Measurements from ENCODE around the gene STAC. TPM values are rescaled to one million over a fixed set of nuclear protein-coding genes. Genes with fewer than 3 reads are reported as not detected.

STAC gene
- total and polyA plus RNA-seq, 10 of the 15 experiments (the other 5 are each of a cell fraction or from before 2014, with no cell fraction given): 0.07 TPM; not detected in 9

DNA sequence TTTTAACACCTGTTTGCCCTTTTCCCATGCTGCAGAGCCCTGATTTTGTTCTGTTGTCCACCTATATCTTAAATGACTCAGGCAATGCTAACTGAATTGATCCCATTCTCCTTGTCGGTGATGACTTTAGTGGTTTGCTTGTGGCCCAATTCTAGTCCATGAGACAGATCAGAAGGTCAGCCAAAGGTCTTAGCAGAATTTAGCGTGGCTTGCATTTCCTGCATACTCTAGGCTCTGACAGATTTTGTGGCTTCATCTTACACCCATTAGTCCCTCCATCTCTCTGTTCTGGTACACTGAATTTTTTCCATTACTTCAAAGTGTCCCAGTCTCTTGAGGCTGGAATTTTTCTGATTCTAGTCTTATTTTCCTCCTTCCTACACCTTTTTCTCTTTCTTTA lies 161.9 kb downstream of the STAC start:
- in situ Hi-C loops (cut with MboI): no loop called here
- ATAC-seq (no peak), DNase-seq (ENCODE audit: low read depth, low spot score) (no peak), FAIRE-seq (no peak)
- no peak overlapping the region for H3K4me2 ChIP-seq (ENCODE audit: control insufficient read depth, insufficient read depth)
- no peak overlapping the region for H3K27ac ChIP-seq (ENCODE audit: control insufficient read depth, insufficient read depth)
- no peaks in the 10 kb centered on the region for H3K4me1 ChIP-seq (ENCODE audit: control insufficient read depth, insufficient read depth, low read length)
- 3% methylated on average over 2 of the region's 2 CpGs for WGBS (ENCODE audit: insufficient coverage, insufficient replicate concordance, low lambda C conversion rate, missing lambda C conversion rate)
- no peaks in the 10 kb centered on the region for H3K79me2 ChIP-seq (ENCODE audit: control insufficient read depth, insufficient read depth, low read length)
- no peak for TF ChIP-seq CHD2 (IDR thresholded peaks at IDR 0.05; ENCODE audit: borderline replicate concordance, low read depth, low read length)
- no peak for TF ChIP-seq ZNF622 (IDR thresholded peaks at IDR 0.05)
- TF ChIP-seq, protein P1, sequence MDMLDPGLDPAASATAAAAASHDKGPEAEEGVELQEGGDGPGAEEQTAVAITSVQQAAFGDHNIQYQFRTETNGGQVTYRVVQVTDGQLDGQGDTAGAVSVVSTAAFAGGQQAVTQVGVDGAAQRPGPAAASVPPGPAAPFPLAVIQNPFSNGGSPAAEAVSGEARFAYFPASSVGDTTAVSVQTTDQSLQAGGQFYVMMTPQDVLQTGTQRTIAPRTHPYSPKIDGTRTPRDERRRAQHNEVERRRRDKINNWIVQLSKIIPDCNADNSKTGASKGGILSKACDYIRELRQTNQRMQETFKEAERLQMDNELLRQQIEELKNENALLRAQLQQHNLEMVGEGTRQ (IDR thresholded peaks at IDR 0.05; ENCODE audit: borderline replicate concordance, low read depth, low read length): no peak
- TF ChIP-seq STAT3 (IDR thresholded peaks at IDR 0.05; ENCODE audit: low read depth, low read length): no peak
- TF ChIP-seq RFX5 (IDR thresholded peaks at IDR 0.05; ENCODE audit: low read depth, low read length): no peak
- TF ChIP-seq KAT2A (conservative IDR thresholded peaks at IDR 0.05; ENCODE audit: control insufficient read depth, low read depth, low read length): no peak
- no peak for TF ChIP-seq CREM (IDR thresholded peaks at IDR 0.05; ENCODE audit: low read depth)
- no peak for TF ChIP-seq ZNF217 (IDR thresholded peaks at IDR 0.05)
- no peak for TF ChIP-seq TAF1 (IDR thresholded peaks at IDR 0.05; ENCODE audit: borderline replicate concordance, low read depth, low read length)
- no peak for TF ChIP-seq YY1 (IDR thresholded peaks at IDR 0.05; ENCODE audit: low read depth, low read length)
- TF ChIP-seq SREBF1 (IDR thresholded peaks at IDR 0.05; ENCODE audit: low read length): no peak
- TF ChIP-seq ZBED1 (IDR thresholded peaks at IDR 0.05; ENCODE audit: borderline replicate concordance): no peak
- TF ChIP-seq, protein P2, sequence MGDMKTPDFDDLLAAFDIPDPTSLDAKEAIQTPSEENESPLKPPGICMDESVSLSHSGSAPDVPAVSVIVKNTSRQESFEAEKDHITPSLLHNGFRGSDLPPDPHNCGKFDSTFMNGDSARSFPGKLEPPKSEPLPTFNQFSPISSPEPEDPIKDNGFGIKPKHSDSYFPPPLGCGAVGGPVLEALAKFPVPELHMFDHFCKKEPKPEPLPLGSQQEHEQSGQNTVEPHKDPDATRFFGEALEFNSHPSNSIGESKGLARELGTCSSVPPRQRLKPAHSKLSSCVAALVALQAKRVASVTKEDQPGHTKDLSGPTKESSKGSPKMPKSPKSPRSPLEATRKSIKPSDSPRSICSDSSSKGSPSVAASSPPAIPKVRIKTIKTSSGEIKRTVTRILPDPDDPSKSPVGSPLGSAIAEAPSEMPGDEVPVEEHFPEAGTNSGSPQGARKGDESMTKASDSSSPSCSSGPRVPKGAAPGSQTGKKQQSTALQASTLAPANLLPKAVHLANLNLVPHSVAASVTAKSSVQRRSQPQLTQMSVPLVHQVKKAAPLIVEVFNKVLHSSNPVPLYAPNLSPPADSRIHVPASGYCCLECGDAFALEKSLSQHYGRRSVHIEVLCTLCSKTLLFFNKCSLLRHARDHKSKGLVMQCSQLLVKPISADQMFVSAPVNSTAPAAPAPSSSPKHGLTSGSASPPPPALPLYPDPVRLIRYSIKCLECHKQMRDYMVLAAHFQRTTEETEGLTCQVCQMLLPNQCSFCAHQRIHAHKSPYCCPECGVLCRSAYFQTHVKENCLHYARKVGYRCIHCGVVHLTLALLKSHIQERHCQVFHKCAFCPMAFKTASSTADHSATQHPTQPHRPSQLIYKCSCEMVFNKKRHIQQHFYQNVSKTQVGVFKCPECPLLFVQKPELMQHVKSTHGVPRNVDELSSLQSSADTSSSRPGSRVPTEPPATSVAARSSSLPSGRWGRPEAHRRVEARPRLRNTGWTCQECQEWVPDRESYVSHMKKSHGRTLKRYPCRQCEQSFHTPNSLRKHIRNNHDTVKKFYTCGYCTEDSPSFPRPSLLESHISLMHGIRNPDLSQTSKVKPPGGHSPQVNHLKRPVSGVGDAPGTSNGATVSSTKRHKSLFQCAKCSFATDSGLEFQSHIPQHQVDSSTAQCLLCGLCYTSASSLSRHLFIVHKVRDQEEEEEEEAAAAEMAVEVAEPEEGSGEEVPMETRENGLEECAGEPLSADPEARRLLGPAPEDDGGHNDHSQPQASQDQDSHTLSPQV (IDR thresholded peaks at IDR 0.05): no peak
- TF ChIP-seq RAD21 (IDR thresholded peaks at IDR 0.05; ENCODE audit: insufficient read depth, low read depth, low read length): no peak
- CTCF ChIA-PET: interaction anchor here (0.6 to 2.2 kb wide), 3 partner anchors 14 to 576 kb away, joined by 3 to 17 read pairs (median 3); no protein-coding TSS in a partner anchor
- peaks cover 0 to 1% of the 10 kb centered on the region in 2 experiments; a peak in 2 of 4 replicates for H3K27me3 ChIP-seq (replicated peaks in 1 of 2; ENCODE audit: control insufficient read depth in 2 of 2, insufficient read depth in 2 of 2, low read length in 1 of 2)
- SMC1A ChIA-PET (ENCODE audit: uncharacterized antibody, unreplicated experiment): no interaction called here
- RAD21 ChIA-PET (ENCODE audit: unreplicated experiment): no interaction called here
- H3K9me3 ChIP-seq (replicated peaks; ENCODE audit: control insufficient read depth, insufficient read depth, low read length): no peaks in the 10 kb centered on the region
- POLR2A ChIA-PET: no interaction called here
- no peaks in the 10 kb centered on the region for H4K20me1 ChIP-seq (ENCODE audit: control insufficient read depth, insufficient read depth)
- BruUV-seq (replicated peaks): no TSS peak
- H3K9ac ChIP-seq (ENCODE audit: control insufficient read depth, insufficient read depth, low read length): no peak overlapping the region
- intact Hi-C loops (cut with micrococcal nuclease; ENCODE audit: unreplicated experiment): loop anchor here (10.0 kb wide), 1 partner anchor 163 kb away; no protein-coding TSS in a partner anchor
- no peak overlapping the region for H3K4me3 ChIP-seq
- H3K36me3 ChIP-seq (ENCODE audit: control insufficient read depth in 2 of 2, insufficient read depth in 2 of 2, low read length in 1 of 2): no peaks in the 10 kb centered on the region
- no peak overlapping the region for H2AFZ ChIP-seq (ENCODE audit: control insufficient read depth, low read depth, low read length)
